Activated gamma-delta T cell (primary cell): ENCODE measurements around the gene PAX6.

Experiments
- DNase-seq: peaks from one replicate; lab custom pipeline; 2025; lab: John Stamatoyannopoulos, UW

PAX6 gene

GRCh38 chr11:31808721-31809540 is 2.2 kb downstream of the PAX6 start:
- DNase-seq = no peak

DNA sequence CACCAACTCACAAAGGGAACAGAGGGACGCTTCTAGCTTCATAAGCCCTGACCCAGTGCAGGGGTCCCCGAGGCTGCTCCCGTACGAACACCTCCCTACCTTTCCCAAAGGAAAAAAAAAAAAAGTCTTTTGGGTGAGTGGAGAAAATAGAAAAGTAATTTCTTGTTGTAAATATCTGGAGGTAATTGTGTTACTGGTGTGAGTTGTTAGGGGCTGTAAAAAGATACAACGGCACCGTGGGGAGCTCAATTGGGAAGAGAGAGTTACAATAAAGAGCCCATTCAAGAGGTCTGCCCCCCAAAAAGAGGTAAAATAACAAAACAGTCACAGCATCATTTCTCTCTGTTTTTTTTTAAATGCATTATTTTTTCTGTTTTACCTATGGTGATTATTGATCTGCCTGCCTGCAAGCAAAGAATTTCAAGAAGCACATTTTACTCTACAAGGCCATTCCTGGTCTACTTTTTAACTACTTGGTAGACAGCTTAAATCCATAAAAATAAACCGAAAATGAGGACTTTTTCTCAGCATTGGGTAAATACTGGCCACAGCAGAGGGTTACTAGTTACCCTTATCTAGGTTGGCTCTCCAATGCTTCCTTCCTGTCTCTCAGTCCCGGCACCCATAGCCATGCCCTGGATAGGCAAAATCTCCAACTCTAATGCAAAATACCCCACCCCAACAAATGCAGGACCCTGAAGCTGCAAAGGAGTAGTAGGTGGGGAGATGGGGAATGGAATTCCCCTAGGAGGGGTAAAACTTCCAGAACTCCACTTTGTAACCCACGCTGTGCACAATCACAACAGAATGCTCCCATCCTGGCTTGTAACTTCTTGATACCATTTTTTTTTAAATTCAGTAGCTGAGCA is 3.1 kb downstream of the PAX6 start:
- no peak for DNase-seq

DNA sequence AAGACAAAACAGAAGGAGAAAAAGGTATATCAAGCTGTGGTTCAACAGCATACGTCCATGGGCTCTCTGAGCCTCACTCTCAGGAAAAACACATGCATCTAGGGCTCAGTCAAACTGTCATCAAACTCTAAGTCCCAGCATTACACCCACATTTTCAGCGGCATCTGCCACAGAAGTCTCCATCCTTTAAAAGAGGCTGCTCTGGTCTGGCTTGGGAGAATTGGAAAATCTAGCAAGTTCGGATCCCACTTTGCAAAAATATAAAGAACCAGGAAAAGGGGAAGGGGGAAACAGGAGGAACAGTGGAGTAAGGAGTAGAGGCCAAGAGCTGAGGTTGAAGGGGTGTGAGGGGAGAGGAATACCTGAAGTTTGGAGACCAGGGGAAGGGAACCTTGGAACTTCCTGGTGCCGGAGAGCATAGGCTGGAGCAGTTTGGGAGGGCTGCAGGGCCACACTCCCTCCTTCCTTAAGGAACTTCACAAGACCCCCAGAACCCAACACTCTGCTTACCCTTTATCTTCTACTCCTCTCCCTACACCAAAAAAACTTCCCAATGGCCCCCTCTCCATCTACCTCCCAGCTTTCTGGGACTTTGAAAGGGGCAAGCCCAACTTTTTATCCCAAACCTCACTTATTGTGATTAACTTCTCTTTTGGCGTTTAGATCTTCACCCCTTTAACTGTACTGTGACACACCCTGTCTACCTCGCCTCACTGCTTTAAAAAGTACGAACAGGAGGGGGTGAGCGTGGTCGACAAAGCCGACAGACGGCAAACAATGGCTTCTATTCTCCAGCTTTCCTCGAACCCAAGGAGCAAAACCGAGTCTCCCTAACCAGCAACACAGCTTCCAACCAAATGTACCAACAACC is 4.0 kb downstream of the PAX6 start:
- no peak for DNase-seq

- no peak for DNase-seq
Observed at GRCh38 chr11:31806186-31806927, 4.8 kb downstream of the PAX6 start.

- DNase-seq = no peak
Observed at GRCh38 chr11:31805629-31806185, 5.4 kb downstream of the PAX6 start.

DNA sequence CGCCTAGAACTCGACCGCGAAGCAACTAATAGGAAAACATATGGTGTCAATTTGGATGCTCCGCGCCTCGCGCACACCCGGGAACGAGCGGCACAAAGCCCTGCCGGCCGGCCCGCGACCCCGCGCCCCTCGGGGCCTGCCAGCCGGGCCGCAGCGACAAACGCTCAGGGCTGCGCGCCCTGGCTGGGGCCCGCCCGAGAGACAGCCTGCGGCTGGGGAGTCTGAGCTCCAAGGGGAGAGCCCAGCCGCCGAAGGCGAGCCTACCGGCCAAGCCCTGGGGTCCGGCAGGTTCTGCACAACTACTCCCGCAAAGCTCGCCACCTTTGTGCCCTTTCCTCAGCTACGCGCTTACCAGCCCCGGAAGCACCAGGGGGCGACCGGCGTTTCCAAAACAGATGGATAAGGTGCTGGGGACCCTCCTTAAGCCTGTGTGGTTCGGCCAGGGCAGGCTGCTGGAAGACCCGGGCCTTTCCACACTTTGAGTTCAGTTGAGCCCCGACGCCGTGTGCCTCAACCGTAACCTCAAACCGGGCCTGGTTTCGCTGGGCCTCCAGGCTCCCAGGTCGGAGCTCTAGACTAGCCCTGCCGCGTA is 6.0 kb downstream of the PAX6 start:
- DNase-seq = no peak

GRCh38 chr11:31804312-31805036 is 6.6 kb downstream of the PAX6 start:
- no peak for DNase-seq

- no peak for DNase-seq
Observed at GRCh38 chr11:31803813-31804311, 7.3 kb downstream of the PAX6 start.

DNA sequence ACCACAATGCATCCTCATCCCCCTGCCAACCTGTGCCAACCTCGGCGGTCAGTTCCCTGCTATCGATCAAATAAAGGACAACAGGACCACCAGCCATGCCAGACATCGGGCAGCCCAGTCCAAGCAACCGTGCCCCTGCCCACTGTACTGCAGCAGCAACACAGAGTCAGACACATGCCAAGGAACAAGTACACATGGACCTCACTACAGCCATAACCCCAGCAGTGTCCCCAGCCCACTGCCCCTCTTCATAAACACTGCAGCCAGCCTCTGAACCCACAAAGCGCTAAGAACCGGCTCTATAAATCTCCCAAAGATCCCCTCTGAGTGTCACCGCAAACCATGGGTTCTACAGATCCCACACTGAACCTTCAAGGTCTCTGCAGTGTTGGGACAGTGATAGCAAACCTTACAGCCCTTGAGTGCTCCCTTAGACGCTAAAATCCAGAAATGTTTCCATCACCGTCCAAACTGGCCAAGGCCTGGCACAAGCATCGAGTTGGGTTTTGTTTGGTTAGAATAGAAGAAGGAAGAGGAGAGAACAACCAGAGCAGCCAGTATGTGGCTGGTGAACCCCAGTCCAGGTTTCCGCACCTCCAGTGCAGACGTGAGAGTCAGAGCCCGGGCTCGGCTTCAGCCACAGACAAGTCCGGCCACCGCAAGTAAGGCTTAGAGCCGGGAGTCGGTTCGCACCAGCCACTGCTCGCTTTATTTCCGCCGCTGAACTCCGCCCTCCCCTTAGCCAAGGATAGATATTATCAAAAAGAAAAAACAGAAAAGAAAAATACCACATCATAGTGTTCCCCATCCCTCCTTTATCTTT is 7.9 kb downstream of the PAX6 start:
- no peak for DNase-seq

GRCh38 chr11:31802609-31802989 is 8.5 kb downstream of the PAX6 start:
- DNase-seq = no peak

- DNase-seq = no peak
Observed at GRCh38 chr11:31802000-31802551, 9.0 kb downstream of the PAX6 start.

GRCh38 chr11:31801298-31801702 is 9.8 kb downstream of the PAX6 start:
- no peak for DNase-seq

GRCh38 chr11:31800398-31801265 is 10.5 kb downstream of the PAX6 start:
- no peak for DNase-seq

GRCh38 chr11:31799435-31800397 is 11.4 kb downstream of the PAX6 start:
- no peak for DNase-seq

GRCh38 chr11:31798554-31799434 is 12.3 kb downstream of the PAX6 start:
- no peak for DNase-seq
